ENCODE measurements around the gene C2orf76.

C2orf76 gene

DNA sequence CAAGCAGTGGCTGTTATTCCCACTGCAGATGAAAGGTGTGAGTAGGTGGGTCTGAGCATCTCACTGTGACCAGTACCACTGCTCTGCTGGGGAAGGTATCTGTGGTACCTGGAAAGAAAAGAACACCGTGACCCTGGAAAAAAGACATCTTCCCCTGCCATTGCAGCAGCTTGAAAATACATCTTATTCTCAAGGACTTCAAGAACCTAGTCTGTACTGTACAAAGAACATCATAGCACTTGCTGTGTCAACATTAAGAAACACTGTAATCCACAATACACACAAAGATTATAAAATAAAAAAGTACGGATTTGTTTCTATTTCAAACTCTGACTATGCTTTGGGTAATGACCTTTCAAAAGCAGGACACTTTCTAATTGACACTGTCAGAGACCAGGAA lies 28.9 kb downstream of the C2orf76 start:
- no peak for DNase-seq

DNA sequence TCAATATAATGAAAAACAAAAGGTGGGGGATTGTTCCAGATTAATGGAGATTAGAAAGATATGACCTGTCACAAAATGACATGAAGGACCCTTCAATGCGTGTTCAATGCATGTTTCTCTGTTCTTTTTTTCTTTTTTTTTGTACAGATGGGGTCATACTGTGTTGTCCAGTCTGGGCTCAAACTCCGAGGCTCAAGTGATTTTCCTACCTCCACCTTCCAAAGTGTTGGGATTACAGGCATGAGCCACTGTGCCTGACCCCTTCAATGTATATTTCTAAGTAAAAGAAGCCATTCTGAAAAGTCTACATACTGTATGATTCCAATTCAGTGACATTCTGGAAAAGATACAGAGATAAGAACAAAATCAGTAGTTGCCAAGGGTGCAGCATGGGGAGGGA lies 32.8 kb downstream of the C2orf76 start:
- no peak for DNase-seq

DNA sequence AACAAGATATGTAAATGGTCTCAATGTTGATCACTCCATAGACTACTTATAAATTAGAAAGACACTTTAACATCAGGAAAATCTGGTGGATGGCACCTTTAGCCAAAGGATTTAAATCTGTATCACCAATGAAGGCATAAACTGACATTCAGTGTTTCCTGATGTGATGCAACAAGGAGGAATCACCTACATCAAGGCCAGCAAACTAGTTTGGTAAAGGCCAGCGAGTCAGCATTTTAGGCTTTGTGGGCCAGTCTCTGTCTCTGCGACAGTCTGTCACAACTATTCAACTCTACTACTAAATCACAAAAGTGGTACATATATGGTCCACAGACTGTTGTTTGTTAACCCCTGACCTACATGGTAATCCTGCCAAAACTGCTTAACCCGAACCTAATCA lies 33.3 kb downstream of the C2orf76 start:
- no peak for DNase-seq

DNA sequence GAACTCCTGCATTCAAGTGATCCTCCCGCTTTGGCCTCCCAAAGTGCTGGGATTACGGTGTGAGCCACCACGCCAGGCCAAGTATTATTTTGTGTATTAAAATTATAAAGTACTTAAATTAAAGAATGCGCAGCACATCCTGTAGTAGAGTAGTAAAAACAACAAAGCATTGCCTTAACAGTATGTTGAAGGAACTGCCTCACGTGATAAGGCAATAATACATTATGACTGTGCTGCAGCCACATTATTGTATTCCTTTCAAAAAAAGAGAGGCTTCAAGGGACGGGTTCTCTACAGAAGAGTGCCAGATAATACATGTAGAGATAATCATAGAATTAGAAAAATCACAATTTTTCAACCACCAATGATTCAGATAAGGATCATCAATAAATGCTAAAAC lies 33.7 kb downstream of the C2orf76 start:
- DNase-seq, result no peak

DNA sequence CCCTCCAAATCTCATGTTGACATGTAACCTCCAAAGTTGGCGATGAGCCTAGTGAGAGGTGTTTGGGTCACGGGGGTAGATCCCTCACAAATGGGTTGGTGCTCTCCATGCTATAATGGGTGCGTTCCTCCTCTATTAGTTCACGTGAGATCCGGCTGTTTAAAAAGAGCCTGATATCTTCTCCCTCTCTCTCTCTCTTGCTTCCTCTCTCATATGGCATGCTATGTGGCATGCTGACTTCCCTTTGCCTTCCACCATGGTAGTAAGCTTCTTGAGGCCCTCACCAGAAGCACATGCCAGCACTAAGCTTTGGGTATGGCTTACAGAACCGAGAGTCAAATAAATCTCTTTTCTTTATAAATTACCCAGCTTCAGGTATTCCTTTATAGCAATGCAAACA lies 39.2 kb downstream of the C2orf76 start:
- no peak for DNase-seq

DNA sequence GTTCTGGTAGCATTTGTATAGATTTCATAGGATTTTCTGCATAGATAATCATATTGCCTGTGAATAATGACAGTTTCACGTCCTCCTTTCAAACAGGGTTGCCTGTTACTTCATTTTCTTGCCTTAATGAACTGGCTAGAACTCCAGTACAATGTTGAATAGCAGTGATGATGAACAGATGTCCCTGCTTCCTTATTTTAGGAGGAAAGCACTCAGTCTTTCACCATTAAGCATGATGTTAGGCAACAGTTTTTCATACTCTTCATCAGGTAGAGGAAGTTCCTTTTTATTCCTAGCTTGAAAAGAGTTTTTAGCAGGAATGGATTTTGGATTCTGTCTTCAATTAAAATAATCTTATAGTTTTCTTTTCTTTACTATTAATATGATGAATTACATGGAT lies 39.7 kb downstream of the C2orf76 start:
- no peak for DNase-seq

DNA sequence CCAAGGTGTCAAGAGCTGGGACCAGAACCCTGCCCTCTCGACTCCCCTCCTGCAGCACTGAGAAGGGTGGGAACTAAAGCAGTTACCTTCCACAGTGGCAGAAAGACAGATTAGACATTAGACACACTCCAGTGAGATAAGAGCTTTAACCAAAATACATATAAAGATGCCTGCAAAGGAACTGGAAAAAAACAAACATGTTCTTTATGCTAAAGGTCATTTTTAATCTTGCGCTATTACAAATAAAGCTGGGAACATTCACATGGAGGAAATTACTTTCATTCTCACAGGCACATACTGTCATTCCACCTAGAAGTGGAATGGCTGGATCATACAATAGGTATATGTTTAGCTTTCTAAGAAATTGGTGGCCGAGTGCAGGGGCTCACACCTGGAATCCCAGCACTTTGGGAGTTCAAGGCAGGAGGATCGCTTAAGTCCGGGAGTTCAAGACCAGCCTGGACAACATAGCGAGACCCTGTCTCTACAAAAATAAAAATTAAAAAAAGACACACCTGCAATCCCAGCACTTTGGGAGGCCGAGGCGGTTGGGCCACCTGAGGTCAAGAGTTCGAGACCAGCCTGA lies 41.9 kb downstream of the C2orf76 start:
- DNase-seq, result no peak

DNA sequence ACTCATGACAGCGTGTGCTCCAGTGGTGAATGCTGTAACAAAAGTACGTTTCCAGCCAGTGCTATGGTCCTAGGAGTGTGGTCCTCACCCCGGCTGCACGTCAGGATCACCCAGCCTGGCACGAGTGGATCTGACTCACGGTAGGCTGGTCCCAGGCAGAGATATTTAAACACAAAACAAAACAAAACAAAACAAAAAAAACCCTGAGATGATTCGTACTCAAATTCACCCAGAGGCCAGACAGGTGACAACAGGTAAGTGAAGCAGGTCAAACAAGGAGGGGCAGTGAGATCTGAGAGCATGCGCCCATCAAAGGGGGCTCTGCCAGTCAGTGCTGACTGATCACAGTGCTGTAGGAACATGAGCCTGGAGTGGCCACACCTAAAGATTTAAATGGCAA lies 43.2 kb downstream of the C2orf76 start:
- DNase-seq, result no peak

DNA sequence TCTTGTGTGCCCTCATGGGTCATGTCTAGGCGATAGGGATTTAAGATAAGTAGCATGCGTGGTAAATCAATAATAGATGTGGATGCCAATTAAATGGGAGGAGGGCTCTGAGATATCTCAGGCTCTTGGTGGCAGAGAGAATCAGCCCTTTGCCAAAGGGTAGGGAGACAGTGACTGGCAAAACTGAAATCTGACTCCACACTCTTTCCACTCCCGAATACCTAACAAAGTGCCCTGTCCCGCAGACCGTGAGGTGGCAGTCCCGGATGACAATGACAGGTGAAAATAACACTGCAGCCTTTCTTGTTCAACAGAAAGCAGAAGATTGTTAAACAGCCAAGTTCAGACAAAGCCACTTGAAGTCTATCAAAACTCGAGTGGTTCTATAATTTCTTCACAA lies 47.0 kb downstream of the C2orf76 start:
- DNase-seq, result no peak

DNA sequence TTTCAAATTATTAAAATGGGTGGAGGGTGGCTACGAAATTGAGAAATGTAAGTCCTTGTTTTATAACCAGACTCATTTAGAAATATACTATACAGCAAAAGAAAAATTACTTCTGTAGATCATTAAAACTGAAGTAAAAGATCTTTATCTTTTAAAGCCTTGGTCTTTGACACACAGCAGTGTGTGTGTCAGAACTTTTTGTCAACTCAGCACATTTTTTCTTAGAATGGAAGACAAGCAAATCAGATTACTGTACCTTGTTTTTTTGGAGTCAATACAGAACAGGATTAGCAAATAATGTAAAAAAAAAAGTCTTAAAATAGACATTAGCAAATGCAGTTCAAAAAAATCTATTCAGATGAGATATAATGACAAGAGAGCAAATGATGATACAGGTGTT lies 49.1 kb downstream of the C2orf76 start:
- no peak for DNase-seq

DNA sequence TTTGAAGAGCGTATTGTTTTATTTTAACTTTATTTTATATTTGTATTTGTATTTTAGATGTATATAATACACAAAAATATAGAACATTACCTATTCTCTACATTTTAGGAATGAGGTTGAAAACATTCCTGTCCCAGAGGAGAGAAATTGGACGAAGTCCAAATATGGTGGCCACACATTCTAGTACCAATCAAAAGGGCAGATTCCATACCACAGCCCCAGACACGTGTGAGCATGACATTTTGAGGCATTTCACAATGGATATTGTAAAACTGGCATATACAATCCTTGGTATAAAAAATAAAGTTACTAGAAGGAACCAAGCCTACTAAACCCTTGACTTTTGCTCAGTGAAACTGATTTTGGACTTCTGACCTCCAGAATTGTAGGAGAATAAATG lies 50.6 kb downstream of the C2orf76 start:
- DNase-seq, result no peak

DNA sequence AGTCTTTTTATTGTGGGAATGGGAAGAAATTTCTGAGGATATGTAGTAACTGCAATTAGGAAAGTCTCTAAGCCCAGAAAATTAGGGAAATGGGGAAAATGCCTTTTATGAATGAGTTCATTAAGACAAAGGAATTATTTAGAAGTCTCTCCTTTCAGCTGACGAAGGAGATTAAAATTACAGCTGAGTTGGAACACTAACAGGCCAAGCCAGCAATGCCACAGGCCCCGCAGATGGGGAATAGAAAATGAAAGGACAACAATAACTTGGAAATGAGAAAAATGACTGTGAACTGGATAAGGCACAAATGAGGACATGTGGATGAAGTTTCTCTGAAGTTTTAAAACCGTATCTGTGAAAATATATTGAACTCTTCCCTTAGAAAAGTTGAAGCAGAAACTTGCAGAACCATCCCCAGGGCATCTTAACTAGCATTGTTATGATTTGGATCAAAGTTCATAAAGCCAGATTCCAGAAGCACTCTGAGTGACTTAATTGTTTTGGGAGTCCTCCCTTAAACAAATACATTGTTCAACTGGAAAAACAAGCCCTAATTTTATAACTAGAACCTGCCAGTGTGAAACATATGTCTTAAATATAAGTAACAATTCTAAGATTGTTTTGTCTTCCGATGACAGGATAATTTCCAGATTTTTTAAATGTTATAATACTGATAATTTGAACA lies 51.3 kb downstream of the C2orf76 start:
- DNase-seq, result no peak

DNA sequence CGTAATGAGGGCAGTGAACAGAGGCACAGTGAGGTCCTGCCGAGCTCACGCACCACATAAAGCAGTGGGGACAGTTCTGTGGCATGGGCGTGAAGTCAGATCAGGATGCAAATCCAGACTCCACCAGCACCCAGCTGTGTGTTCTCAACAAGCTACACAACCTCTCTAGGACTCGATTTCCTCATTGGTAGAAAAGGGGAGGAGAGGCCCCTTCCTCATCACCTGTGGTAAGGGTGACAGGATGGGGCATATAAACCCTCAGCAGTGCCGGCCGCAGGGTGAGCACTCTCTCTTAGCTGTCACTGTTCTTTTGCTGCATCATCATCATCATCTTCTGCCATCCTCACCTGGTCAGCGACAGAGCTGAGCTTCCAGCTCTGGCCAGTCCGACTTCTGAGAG lies 54.8 kb downstream of the C2orf76 start:
- no peak for DNase-seq

DNA sequence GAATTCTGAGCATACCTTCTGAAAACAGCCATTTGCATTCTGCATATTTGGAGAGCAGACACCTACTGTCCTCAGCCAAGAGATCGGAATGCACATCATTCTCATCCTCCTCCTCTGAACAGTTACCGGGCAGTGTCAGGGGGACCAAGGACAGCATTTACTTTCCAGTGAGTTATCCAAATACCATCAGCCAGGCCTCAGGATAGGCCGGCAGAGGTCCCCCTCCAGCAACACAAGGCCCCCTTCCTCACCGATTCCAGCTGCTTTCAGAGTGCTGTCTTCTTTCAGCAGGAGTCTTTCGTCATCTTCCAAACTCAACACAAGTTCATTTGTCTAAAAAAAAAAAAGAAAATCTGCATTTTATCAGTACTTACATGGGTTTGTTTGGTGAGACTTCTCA lies 55.3 kb downstream of the C2orf76 start:
- DNase-seq, result no peak

DNA sequence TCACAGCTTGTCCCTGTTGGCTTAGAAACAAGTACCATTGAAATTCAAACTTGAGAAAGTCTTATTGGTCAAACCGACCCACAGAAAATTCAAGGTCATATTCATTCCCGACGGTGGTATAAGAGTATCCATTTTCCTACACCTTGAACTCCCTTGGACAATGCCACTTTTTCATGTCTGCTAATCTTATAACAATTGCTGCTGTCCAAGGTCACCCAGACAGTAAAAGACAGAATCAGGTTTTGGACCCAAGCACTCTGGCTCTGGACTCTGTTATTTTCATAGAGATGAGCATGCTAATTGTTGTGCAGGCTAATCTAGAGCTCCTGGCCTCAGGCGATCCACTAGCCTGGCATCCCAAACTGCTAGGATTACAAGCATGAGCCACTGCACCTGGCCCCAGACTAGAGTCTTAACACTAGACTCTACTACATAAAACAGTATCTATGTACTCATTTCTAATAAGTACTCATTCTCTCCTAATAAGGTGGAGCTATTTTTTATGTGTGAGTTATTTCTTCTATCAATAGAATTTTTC lies 57.8 kb downstream of the C2orf76 start:
- no peak for DNase-seq

DNA sequence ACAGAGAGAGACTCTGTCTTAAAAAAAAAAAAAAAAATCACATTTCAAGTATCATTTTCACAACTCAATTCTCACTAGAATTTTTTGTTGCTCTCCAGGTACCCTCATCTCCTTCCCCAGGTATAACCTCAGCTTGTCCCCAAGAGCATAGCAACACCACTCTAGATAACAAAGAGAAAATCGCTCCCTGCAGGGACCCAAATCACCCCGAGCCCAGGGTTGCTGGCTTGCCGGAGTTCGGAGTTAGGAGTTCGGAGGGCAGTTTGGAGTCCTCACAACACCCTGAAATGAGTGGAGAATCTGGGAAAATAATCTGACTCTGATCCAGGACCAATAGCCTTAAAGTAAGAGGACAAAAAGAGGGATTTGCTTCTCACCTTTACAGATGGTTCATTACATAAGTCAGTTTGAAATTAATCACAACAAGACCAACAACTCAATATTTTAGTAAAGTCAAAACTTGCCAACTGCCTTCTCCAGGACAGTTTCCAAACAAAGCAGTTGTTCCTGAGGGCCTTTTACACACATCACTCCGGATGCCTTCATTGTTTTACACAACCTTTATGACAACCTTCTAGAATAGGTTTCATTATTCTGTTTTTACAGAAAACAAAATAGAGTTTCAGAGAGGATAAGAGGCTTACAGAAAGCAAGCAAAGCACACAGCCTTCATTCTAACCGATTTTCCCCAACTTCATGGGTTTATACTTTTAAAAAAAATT lies 59.1 kb downstream of the C2orf76 start:
- DNase-seq, result no peak

DNA sequence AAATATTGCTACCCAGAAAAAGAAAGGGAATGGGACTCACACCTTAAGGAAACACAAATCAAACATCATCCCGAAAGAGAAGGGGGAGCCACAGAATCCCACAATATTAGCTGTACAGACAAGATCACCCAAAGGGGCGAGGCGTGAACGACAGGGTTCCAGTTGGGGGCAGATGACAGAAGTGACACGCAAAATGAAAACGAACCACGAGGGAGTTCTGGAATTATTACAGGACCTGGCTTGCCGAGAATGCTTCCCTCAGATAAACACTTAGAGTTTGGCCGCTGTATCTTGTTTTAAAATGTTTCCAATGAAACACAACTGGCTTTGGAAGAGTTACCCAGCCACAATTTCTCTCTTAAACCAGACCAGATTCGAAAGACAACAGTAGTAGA lies 60.4 kb downstream of the C2orf76 start:
- no peak for DNase-seq

DNA sequence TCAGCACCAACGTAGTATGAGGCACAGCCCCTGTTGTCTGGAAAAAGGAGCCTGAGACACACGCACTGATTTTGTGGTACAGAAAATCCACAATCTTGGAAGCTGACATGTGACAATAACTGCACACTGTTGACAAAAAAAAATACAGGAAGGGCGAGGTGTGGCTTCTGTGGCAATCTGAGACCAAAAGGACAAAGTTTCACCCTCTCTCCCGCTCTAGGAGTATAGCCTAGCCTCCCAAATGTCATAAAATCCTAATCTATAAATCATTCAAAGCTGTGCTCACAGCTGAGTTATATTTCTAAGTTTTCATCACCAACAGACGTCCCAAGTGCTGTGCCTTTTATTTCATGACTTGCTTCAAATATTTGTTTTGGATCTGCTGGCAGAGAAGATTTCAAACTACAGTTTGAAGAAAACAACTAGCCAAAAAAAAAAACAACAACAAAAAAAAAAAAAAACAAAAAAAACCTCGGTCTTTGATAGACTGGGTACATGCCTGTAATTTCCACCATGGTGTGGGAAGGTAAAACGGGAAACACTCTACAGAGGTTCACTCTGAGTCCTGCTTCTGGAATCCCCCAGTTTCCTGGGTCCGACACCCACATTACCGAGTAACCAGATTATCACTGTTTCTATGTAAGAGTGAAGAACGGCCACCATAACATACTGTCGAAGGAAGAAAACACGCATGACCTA lies 61.0 kb downstream of the C2orf76 start:
- no peak for DNase-seq

DNA sequence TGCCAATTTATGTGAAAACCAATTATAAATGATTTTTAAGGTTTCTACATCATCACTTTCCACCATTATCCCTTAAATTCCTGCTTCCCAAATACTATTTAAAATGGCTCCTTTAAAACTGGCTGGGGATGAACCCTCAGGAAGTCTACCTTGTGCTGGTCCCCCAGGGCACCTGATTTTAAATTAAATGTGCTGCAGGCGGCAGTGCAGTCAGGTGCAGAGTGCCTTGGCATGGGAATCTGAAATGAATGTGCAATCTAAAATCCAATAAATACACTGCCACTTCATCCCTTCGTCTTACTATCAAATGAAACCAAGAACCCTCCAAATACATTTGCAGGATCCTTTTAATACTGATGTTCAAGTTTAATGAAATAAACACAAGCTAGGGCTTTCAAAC lies 61.8 kb downstream of the C2orf76 start:
- no peak for DNase-seq

DNA sequence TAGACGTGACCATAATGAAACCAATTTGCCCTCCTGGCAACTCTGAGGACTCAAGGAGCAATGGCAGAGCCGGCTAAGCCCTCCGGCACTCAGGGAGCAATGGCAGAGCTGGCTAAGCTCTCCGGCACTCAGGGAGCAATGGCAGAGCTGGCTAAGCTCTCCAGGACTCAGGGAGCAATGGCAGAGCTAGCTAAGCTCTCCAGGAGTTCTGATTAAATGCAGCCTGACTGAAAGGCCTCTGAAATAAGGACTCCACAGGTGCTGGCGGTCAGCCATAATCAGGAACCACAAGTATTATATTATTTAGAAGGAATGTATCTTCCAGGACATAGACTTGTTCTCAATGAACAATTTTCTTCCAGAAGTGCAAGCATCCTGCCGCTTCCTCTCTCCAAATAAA lies 65.2 kb downstream of the C2orf76 start:
- no peak for DNase-seq

DNA sequence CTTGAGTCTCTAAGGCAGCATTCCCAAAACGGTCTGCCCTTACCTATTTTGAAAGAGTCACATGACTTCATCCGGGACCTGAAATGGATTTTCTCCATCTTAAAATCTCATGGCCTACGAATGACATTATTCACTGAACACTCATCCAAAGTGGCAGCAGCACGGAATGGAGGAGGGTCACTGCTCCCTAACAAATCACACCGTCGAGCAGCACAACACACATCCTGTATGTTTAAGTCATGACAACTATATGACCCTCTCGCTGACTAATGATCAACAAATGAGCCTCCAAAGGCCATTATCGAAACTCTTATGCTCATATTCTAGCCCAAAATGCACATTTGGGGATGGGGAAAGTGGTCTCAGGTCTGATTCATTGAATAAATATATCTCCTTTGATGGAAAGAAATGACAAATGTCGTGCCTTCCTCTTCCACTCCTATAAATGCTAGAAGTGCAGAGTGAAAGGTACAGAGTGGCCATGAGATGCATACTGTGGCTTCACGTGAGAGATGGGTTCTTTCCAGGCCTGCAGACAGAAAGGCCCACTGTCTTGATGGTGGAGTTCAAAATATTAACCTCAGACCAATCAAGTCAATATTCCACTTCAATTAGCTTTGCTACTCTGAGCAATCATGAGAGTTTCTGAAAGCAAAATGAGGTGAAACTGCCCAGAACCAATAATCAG lies 70.8 kb downstream of the C2orf76 start:
- no peak for DNase-seq

DNA sequence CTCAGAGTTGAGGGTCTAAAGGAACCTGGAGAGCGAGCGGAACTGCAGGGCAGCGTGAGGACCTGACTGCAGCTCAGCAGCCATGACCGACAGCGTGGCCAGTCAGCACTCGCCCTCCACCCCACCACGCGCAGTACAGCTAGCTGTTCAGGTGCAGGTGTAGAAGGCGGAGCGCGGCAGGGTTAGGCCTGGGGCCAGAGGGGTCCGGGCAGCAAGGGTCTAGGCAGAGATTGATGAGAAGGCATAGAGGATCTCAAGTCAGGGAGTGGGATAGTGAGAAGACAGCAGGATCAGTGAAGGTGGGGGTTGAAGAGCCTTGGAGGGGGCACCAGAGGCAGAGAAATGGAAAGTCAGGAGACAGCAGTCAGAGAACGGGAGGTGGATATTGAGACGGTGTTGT lies 72.0 kb downstream of the C2orf76 start:
- DNase-seq, result no peak

DNA sequence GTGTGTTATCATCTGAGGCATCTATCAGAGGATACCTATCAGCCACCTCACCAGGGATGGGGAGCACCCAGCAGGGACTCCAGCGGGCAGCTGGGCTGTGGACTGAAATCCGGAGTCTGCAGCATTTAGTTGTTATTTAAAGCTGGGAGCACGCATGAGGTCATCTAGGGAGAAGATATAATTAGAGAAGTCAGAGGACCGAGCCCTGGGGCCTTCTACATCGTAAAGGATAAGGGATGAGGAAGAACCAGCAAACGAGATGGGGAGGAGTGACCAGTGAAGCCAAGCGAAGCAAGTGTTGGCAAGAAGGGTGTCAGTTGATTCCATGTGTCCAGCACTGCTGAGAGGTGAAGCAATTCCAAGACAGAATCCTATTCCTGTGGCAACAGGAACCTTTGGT lies 72.7 kb downstream of the C2orf76 start:
- DNase-seq, result no peak
